BLaER1 treated with 17β-estradiol and CSF1 and Interleukin-3, amounts not matched to agents 10 nM and 100 nM (cell line): ENCODE measurements around the gene ALK.

Source experiments
- H3K27ac ChIP-seq, 11 experiments: shearing (Covaris generic); formaldehyde crosslinking; 2 replicates each; pipeline ENCODE4 v1.8.1; 2022
- H3K27me3 ChIP-seq, 11 experiments: shearing (Covaris generic); formaldehyde crosslinking; 2 replicates each; pipeline ENCODE4 v1.8.1; 2022
- H3K36me3 ChIP-seq, 11 experiments: shearing (Covaris generic); formaldehyde crosslinking; 2 replicates each; pipeline ENCODE4 v1.8.1; 2022
- H3K4me1 ChIP-seq, 10 experiments: shearing (Covaris generic); formaldehyde crosslinking; 2 replicates each; pipeline ENCODE4 v1.8.1; 2022
- H3K4me2 ChIP-seq, 11 experiments: shearing (Covaris generic); formaldehyde crosslinking; 2 replicates each; pipeline ENCODE4 v1.8.1; 2022
- H3K4me3 ChIP-seq, 10 experiments: shearing (Covaris generic); formaldehyde crosslinking; 2 replicates each; pipeline ENCODE4 v1.8.1; 2022
- H3K9ac ChIP-seq, 11 experiments: shearing (Covaris generic); formaldehyde crosslinking; 2 replicates each; pipeline ENCODE4 v1.8.1; 2022
- H3K9me3 ChIP-seq, 11 experiments: shearing (Covaris generic); formaldehyde crosslinking; replicated peaks in 1 of 11; 2 replicates each; pipeline ENCODE4 v1.8.1; 2022
- H4K20me1 ChIP-seq, 11 experiments: shearing (Covaris generic); formaldehyde crosslinking; 2 replicates each; pipeline ENCODE4 v1.8.1; 2022
- Cebpa-rat ChIP-seq, 11 experiments: shearing (Covaris generic); IDR thresholded peaks; 2 replicates each; pipeline ENCODE4 v1.8.1; 2022

ALK gene

GRCh38 chr2:29281916-29282247 is 639.5 kb downstream of the ALK start:
- H3K4me3 ChIP-seq, result no peak overlapping the region
- no peak for TF ChIP-seq Cebpa-rat (IDR thresholded peaks at IDR 0.05)
- H3K9ac ChIP-seq, result no peak overlapping the region
- H3K9me3 ChIP-seq, result 0 out of 22 replicates have a peak, but pooled peaks cover 0 to 7% (median 0%) of the 10 kb centered on the region in 11 experiments
- no peaks in the 10 kb centered on the region for H3K36me3 ChIP-seq
- H3K4me2 ChIP-seq, result no peak overlapping the region
- H3K4me1 ChIP-seq, result peaks cover 0 to 12% (median 8%) of the 10 kb centered on the region in 10 experiments; a peak in 7 of 20 replicates
- no peak overlapping the region for H3K27ac ChIP-seq
- no peaks in the 10 kb centered on the region for H3K27me3 ChIP-seq
- H4K20me1 ChIP-seq, result no peaks in the 10 kb centered on the region

GRCh38 chr2:29281086-29281915 is 640.1 kb downstream of the ALK start:
- no peak for TF ChIP-seq Cebpa-rat (IDR thresholded peaks at IDR 0.05)
- Histone ChIP-seq H3K27ac (no peak overlapping the region), H3K4me2 (no peak overlapping the region), H3K27me3 (no peaks in the 10 kb centered on the region), H4K20me1 (no peaks in the 10 kb centered on the region), H3K9ac (no peak overlapping the region), H3K36me3 (no peaks in the 10 kb centered on the region), H3K4me1 (peaks cover 0 to 12% (median 8%) of the 10 kb centered on the region in 10 experiments; a peak in 7 of 20 replicates), H3K9me3 (0 out of 22 replicates have a peak, but pooled peaks cover 0 to 7% (median 0%) of the 10 kb centered on the region in 11 experiments), H3K4me3 (no peak overlapping the region)

GRCh38 chr2:29278966-29279365 is 642.4 kb downstream of the ALK start:
- H3K4me1 ChIP-seq, result peaks cover 0 to 13% (median 9%) of the 10 kb centered on the region in 10 experiments; a peak in 10 of 20 replicates
- no peak overlapping the region for H3K4me3 ChIP-seq
- H4K20me1 ChIP-seq, result no peaks in the 10 kb centered on the region
- H3K9ac ChIP-seq, result no peak overlapping the region
- 0 out of 22 replicates have a peak, but pooled peaks cover 0 to 7% (median 0%) of the 10 kb centered on the region in 11 experiments for H3K9me3 ChIP-seq
- H3K27me3 ChIP-seq, result no peaks in the 10 kb centered on the region
- no peak overlapping the region for H3K27ac ChIP-seq
- no peak overlapping the region for H3K4me2 ChIP-seq
- H3K36me3 ChIP-seq, result no peaks in the 10 kb centered on the region
- no peak for TF ChIP-seq Cebpa-rat (IDR thresholded peaks at IDR 0.05)

- Histone ChIP-seq H3K9ac (no peak overlapping the region), H3K9me3 (no peaks in the 10 kb centered on the region), H3K4me2 (no peak overlapping the region), H3K36me3 (no peaks in the 10 kb centered on the region), H3K4me1 (peaks cover 0 to 11% (median 4%) of the 10 kb centered on the region in 10 experiments; a peak in 10 of 20 replicates), H3K27ac (no peak overlapping the region), H3K4me3 (no peak overlapping the region), H4K20me1 (no peaks in the 10 kb centered on the region), H3K27me3 (no peaks in the 10 kb centered on the region)
- no peak for TF ChIP-seq Cebpa-rat (IDR thresholded peaks at IDR 0.05)
Observed at GRCh38 chr2:29276151-29276550, 645.2 kb downstream of the ALK start.

- Histone ChIP-seq H3K27ac (no peak overlapping the region), H3K9ac (no peak overlapping the region), H4K20me1 (no peaks in the 10 kb centered on the region), H3K4me3 (no peak overlapping the region), H3K36me3 (no peaks in the 10 kb centered on the region), H3K27me3 (no peaks in the 10 kb centered on the region), H3K4me1 (peaks cover 0 to 11% (median 4%) of the 10 kb centered on the region in 10 experiments; a peak in 10 of 20 replicates), H3K4me2 (no peak overlapping the region), H3K9me3 (no peaks in the 10 kb centered on the region)
- no peak for TF ChIP-seq Cebpa-rat (IDR thresholded peaks at IDR 0.05)
Observed at GRCh38 chr2:29275186-29275585, 646.2 kb downstream of the ALK start.

- H3K36me3 ChIP-seq, result no peaks in the 10 kb centered on the region
- H4K20me1 ChIP-seq, result no peaks in the 10 kb centered on the region
- H3K4me3 ChIP-seq, result no peak overlapping the region
- no peak overlapping the region for H3K9ac ChIP-seq
- peak overlapping the region in 5 of 11 experiments; percentile 3 to 56 (median 31); a peak in 9 of 22 replicates for H3K4me2 ChIP-seq
- peaks cover 5 to 11% (median 7%) of the 10 kb centered on the region in 10 experiments; a peak in 16 of 20 replicates for H3K4me1 ChIP-seq
- no peak overlapping the region for H3K27ac ChIP-seq
- no peaks in the 10 kb centered on the region for H3K27me3 ChIP-seq
- H3K9me3 ChIP-seq, result no peaks in the 10 kb centered on the region
- no peak for TF ChIP-seq Cebpa-rat (IDR thresholded peaks at IDR 0.05)
Observed at GRCh38 chr2:29273685-29274611, 647.4 kb downstream of the ALK start.

- TF ChIP-seq Cebpa-rat (IDR thresholded peaks at IDR 0.05), result no peak
Observed at GRCh38 chr2:29273004-29273684, 648.2 kb downstream of the ALK start.

GRCh38 chr2:29272311-29272710 is 649.1 kb downstream of the ALK start:
- Histone ChIP-seq H4K20me1 (no peaks in the 10 kb centered on the region), H3K27ac (no peak overlapping the region), H3K36me3 (no peaks in the 10 kb centered on the region), H3K4me3 (no peak overlapping the region), H3K9ac (no peak overlapping the region), H3K9me3 (no peaks in the 10 kb centered on the region), H3K27me3 (no peaks in the 10 kb centered on the region), H3K4me1 (peaks cover 5 to 11% (median 8%) of the 10 kb centered on the region in 10 experiments; a peak in 16 of 20 replicates), H3K4me2 (no peak overlapping the region)
- TF ChIP-seq Cebpa-rat (IDR thresholded peaks at IDR 0.05), result no peak

More at GRCh38 chr2:29273004-29273684, 648.2 kb downstream of the ALK start:
- Histone ChIP-seq H3K27me3 (no peaks in the 10 kb centered on the region), H3K9me3 (no peaks in the 10 kb centered on the region), H4K20me1 (no peaks in the 10 kb centered on the region), H3K36me3 (no peaks in the 10 kb centered on the region), H3K27ac (no peak overlapping the region), H3K9ac (no peak overlapping the region), H3K4me3 (no peak overlapping the region), H3K4me1 (peaks cover 5 to 11% (median 8%) of the 10 kb centered on the region in 10 experiments; a peak in 16 of 20 replicates), H3K4me2 (peak overlapping the region in 5 of 11 experiments; percentile 3 to 56 (median 31); a peak in 9 of 22 replicates)
